HepG2 (cell line): Measurements from ENCODE around the gene WDR82. TPM values are rescaled to one million over a fixed set of nuclear protein-coding genes. Genes with fewer than 3 reads are reported as not detected.

ENCODE experiments used
- AKNA ChIP-seq: sonication (generic); formaldehyde crosslinking; IDR thresholded peaks from 2 replicates; pipeline ENCODE4 v1.4.0; 2020; ENCODE audit warnings: missing genetic modification reagents, borderline replicate concordance
- ARID5B ChIP-seq: IDR thresholded peaks from 2 replicates; pipeline ENCODE4 v1.4.0; 2020; ENCODE audit warnings: mild to moderate bottlenecking, missing genetic modification reagents
- BCL6 ChIP-seq: IDR thresholded peaks from 2 replicates; pipeline ENCODE4 v1.6.1; 2016; ENCODE audit warnings: missing genetic modification reagents, missing compliant biosample characterization
- CBFB ChIP-seq: sonication (generic); formaldehyde crosslinking; IDR thresholded peaks from 2 replicates; pipeline ENCODE4 v1.4.0; 2020; ENCODE audit warnings: missing genetic modification reagents
- GPBP1L1 ChIP-seq: sonication (generic); formaldehyde crosslinking; IDR thresholded peaks from 2 replicates; pipeline ENCODE4 v1.5.0; 2020; ENCODE audit warnings: mild to moderate bottlenecking, missing genetic modification reagents
- POLR2G ChIP-seq: fragments of 200-400 bp; formaldehyde crosslinking; IDR thresholded peaks from 2 replicates; pipeline ENCODE4 v1.6.1; 2018; ENCODE audit warnings: mild to moderate bottlenecking, low read depth, low read length, moderate library complexity
- TFAP4 ChIP-seq: sonication (generic); IDR thresholded peaks from 2 replicates; pipeline ENCODE4 v1.6.1; 2016; ENCODE audit warnings: low read depth, borderline replicate concordance
- ZFY ChIP-seq: sonication (generic); formaldehyde crosslinking; IDR thresholded peaks from 2 replicates; pipeline ENCODE4 v1.4.0; 2020; ENCODE audit warnings: missing genetic modification reagents
- ZNF180 ChIP-seq: sonication (generic); formaldehyde crosslinking; IDR thresholded peaks from 2 replicates; pipeline ENCODE4 v1.4.0; 2020; ENCODE audit warnings: low read depth, missing genetic modification reagents, borderline replicate concordance
- ZNF263 ChIP-seq: sonication (generic); formaldehyde crosslinking; IDR thresholded peaks from 2 replicates; pipeline ENCODE4 v1.4.0; 2020; ENCODE audit warnings: missing genetic modification reagents
- ZNF558 ChIP-seq: sonication (generic); formaldehyde crosslinking; IDR thresholded peaks from 2 replicates; pipeline ENCODE4 v1.9.0; 2022; ENCODE audit warnings: mild to moderate bottlenecking, missing genetic modification reagents, borderline replicate concordance
- ZNF615 ChIP-seq: sonication (generic); formaldehyde crosslinking; IDR thresholded peaks from 2 replicates; pipeline ENCODE4 v1.5.0; 2020; ENCODE audit warnings: mild to moderate bottlenecking, missing genetic modification reagents, borderline replicate concordance
- ZNF784 ChIP-seq: sonication (generic); formaldehyde crosslinking; IDR thresholded peaks from 2 replicates; pipeline ENCODE4 v1.5.1; 2020; ENCODE audit warnings: missing genetic modification reagents, mild to moderate bottlenecking, borderline replicate concordance
- ZNF891 ChIP-seq: sonication (generic); formaldehyde crosslinking; IDR thresholded peaks from 2 replicates; pipeline ENCODE4 v1.5.0; 2020; ENCODE audit warnings: mild to moderate bottlenecking, missing genetic modification reagents
- polyA plus RNA-seq, 8 experiments: library from polyadenylated mRNA; depleted of rRNA in 3 of 8; stranded (reverse) in 7 of 8; unstranded in 1 of 8; fragments of >200 nt; fragmentation: Illumina TruSeq in 4 of 8; extraction: Trizol in 4 of 8; gene quantifications; 2 replicates each; pipeline versions ENCODE4 v1.2.1 to v1.2.3, GENCODE V29; 2011 to 2016; ENCODE audit warnings: low read depth in 4 of 8, missing spikeins in 1 of 8, mixed read lengths in 1 of 8; ENCODE audit not compliant: insufficient read depth in 1 of 8
- total RNA-seq, 5 experiments: library from RNA; depleted of rRNA; stranded (reverse); fragments of >200 nt; fragmentation: Illumina TruSeq; extraction: Trizol; gene quantifications; 2 replicates each; pipeline ENCODE4 v1.2.3, GENCODE V29; 2016; ENCODE audit warnings: low read depth in 1 of 5

Gene WDR82
- total and polyA plus RNA-seq, 2 of the 13 experiments (the other 11 are each of a cell fraction or from before 2014, with no cell fraction given): 39.1 to 59.5 TPM

GRCh38 chr3:52289747-52290595 is 11.5 kb upstream of the WDR82 start (continued):
- TF ChIP-seq ZFY (CRISPR knock-in tag) (peak; percentile 69), POLR2G (peak; percentile 97), ZNF615 (CRISPR knock-in tag) (peak; percentile 30; the same call in 1 of the 2 replicates), ZNF558 (CRISPR knock-in tag) (peak; percentile 92; the same call in 1 of the 2 replicates), ZNF263 (CRISPR knock-in tag) (peak; percentile 53), GPBP1L1 (CRISPR knock-in tag) (no peak), ZNF180 (no peak), ZNF784 (CRISPR knock-in tag) (peak; percentile 75; the same call in 1 of the 2 replicates), ZNF891 (CRISPR knock-in tag) (peak; percentile 53; the same call in 1 of the 2 replicates), ARID5B (CRISPR knock-in tag) (peak; percentile 78), AKNA (CRISPR knock-in tag) (0 out of 2 replicates have a peak, but pooled peaks have one; percentile 9), TFAP4 (peak; percentile 50; the same call in 1 of the 2 replicates), CBFB (CRISPR knock-in tag) (no peak), BCL6 (CRISPR knock-in tag) (peak; percentile 7)
